K562 (cell line): ENCODE data around the gene ADSS1. TPM values are rescaled to one million over a fixed set of nuclear protein-coding genes. Genes with fewer than 3 reads are reported as not detected.

Experiments
- BRD4 ChIP-seq: fragments of 200-600 bp; sonication (generic); IDR thresholded peaks from 2 replicates; pipeline ENCODE4 v1.6.1; 2017; ENCODE audit warnings: inconsistent platforms
- BRF1 ChIP-seq: IDR thresholded peaks from 3 replicates; pipeline ENCODE4 v1.6.1; 2011; ENCODE audit warnings: borderline replicate concordance, mild to moderate bottlenecking; ENCODE audit not compliant: insufficient read length; ENCODE audit errors: extremely low read depth
- ILK ChIP-seq: fragments of 450-650 bp; IDR thresholded peaks from 2 replicates; pipeline ENCODE4 v1.6.1; 2016; ENCODE audit warnings: missing genetic modification characterization, low read depth, mild to moderate bottlenecking, missing compliant biosample characterization, moderate library complexity, borderline replicate concordance
- KDM1A ChIP-seq, 2 experiments: fragments of 450-650 bp; IDR thresholded peaks; 2 replicates each; pipeline ENCODE4 v1.6.1; 2016; ENCODE audit warnings: mild to moderate bottlenecking in 2 of 2
- KDM2B ChIP-seq: fragments of 250-450 bp; sonication (Bioruptor Pico); IDR thresholded peaks from 2 replicates; pipeline ENCODE4 v1.8.0; 2021; ENCODE audit warnings: mild to moderate bottlenecking, moderate library complexity
- NCOA6 ChIP-seq: fragments of 450-650 bp; IDR thresholded peaks from 2 replicates; pipeline ENCODE4 v1.6.1; 2017; ENCODE audit warnings: mild to moderate bottlenecking
- NFIC ChIP-seq: fragments of 450-650 bp; IDR thresholded peaks from 2 replicates; pipeline ENCODE4 v1.6.1; 2017; ENCODE audit warnings: mild to moderate bottlenecking, inconsistent platforms
- NR2C1 ChIP-seq, 2 experiments: fragments of 450-650 bp; IDR thresholded peaks; 2 replicates each; pipeline ENCODE4 v1.6.1; 2017; ENCODE audit warnings: mild to moderate bottlenecking in 2 of 2, antibody characterized with exemption in 1 of 2, inconsistent platforms in 1 of 2, missing compliant biosample characterization in 1 of 2, missing genetic modification characterization in 1 of 2
- ZNF24 ChIP-seq: fragments of 450-650 bp; IDR thresholded peaks from 2 replicates; pipeline ENCODE4 v1.6.1; 2016
- ZNF3 ChIP-seq: fragments of 250-450 bp; sonication (Bioruptor Pico); IDR thresholded peaks from 2 replicates; pipeline ENCODE4 v1.5.0; 2021; ENCODE audit warnings: mild to moderate bottlenecking, moderate library complexity
- polyA plus RNA-seq, 8 experiments: library from polyadenylated mRNA; depleted of rRNA in 4 of 8; stranded (reverse) in 5 of 8; unstranded in 3 of 8; fragments of >200 nt; fragmentation: Nextera tagmentation in 2 of 8; fragmentation: Illumina TruSeq in 1 of 8; extraction: Ambion mirVana in 2 of 8; extraction: Trizol in 1 of 8; gene quantifications; 2 replicates each; pipeline versions ENCODE4 v1.2.1 to v1.2.3, GENCODE V29; 2011 to 2014; ENCODE audit warnings: inconsistent platforms in 1 of 8, missing spikeins in 1 of 8
- total RNA-seq, 7 experiments: library from RNA; depleted of rRNA in 6 of 7; stranded (reverse); fragments of >200 nt in 6 of 7; fragmentation: Illumina TruSeq in 2 of 7; extraction: Trizol in 2 of 7; gene quantifications; 2 replicates each; pipeline versions ENCODE4 v1.2.1 to v1.2.3, GENCODE V29; 2011 to 2021; ENCODE audit warnings: low replicate concordance in 1 of 7
- TF ChIP-seq, protein P1 (sequence below): fragments of 450-650 bp; formaldehyde crosslinking; IDR thresholded peaks from 2 replicates; pipeline ENCODE4 v1.4.0; 2022; ENCODE audit warnings: mild to moderate bottlenecking, moderate library complexity
- TF ChIP-seq, protein P2 (sequence below): sonication (generic); formaldehyde crosslinking; IDR thresholded peaks from 2 replicates; pipeline ENCODE4 v1.8.0; 2022; ENCODE audit warnings: mild to moderate bottlenecking, missing genetic modification reagents
- TF ChIP-seq, protein P3 (sequence below), 2 experiments: fragments of 450-650 bp in 1 of 2; sonication (generic) in 1 of 2; formaldehyde crosslinking in 1 of 2; IDR thresholded peaks; 2 replicates each; pipeline versions ENCODE4 v1.7.1 to v1.9.0; 2016 to 2022; ENCODE audit warnings: inconsistent platforms in 1 of 2, mild to moderate bottlenecking in 1 of 2, missing genetic modification reagents in 1 of 2

ADSS1 gene
- total and polyA plus RNA-seq, 9 of the 15 experiments (the other 6 are each of a cell fraction or from before 2014, with no cell fraction given): 0.53 to 5.9 (median 3.9) TPM

DNA sequence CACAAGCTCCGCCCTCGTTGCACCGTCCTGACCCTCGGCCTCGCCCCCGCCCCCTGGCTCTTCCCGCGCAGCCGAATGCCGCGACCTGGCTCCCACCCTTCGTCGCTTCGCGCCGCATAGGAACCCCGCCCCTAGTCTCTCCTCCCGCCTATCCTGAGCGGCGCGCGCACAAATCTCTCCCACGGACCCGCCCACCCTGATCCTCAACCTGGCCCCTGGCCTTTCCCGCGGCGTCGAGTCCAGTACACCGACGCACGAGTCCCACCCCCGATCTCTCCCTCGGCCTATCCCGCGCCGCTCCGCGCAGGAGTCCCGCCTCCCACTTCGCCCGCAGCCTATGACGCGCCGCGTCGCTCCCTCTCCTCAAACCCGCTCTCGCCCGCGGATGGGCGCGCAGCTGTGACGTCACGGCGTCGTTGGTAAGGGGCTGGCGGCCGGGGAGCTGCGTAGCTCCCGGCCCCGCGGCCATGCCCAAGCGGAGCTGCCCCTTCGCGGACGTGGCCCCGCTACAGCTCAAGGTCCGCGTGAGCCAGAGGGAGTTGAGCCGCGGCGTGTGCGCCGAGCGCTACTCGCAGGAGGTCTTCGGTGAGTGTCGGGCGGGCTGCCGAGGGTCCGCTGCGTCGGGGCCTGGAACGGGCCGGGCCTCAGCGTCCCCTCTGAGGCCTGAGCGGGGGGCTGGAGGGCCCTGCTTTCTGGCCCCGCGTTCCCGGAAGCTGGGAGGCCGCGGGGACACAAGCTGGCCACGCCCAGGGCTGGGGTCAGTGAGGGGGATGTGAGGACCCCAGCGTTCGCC, 28.9 kb downstream of the ADSS1 start, which contains the start of gene SIVA1 (continued):
- peak; percentile 28; the same call in 1 of the 2 replicates for TF ChIP-seq NR2C1 (IDR thresholded peaks at IDR 0.05)
- peak; percentile 43 for TF ChIP-seq NR2C1 (tag; IDR thresholded peaks at IDR 0.05)
- TF ChIP-seq, protein P1, sequence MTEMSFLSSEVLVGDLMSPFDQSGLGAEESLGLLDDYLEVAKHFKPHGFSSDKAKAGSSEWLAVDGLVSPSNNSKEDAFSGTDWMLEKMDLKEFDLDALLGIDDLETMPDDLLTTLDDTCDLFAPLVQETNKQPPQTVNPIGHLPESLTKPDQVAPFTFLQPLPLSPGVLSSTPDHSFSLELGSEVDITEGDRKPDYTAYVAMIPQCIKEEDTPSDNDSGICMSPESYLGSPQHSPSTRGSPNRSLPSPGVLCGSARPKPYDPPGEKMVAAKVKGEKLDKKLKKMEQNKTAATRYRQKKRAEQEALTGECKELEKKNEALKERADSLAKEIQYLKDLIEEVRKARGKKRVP (CRISPR knock-in tag): no peak
- TF ChIP-seq BRF1: no peak
- TF ChIP-seq NCOA6: no peak
- no peak for TF ChIP-seq KDM1A (IDR thresholded peaks at IDR 0.05)
- no peak for TF ChIP-seq ILK (tag)
- no peak for TF ChIP-seq ZNF24
- TF ChIP-seq KDM2B (CRISPR knock-in tag): no peak
- TF ChIP-seq ZNF3: no peak
- TF ChIP-seq NFIC: no peak
- TF ChIP-seq, protein P2, sequence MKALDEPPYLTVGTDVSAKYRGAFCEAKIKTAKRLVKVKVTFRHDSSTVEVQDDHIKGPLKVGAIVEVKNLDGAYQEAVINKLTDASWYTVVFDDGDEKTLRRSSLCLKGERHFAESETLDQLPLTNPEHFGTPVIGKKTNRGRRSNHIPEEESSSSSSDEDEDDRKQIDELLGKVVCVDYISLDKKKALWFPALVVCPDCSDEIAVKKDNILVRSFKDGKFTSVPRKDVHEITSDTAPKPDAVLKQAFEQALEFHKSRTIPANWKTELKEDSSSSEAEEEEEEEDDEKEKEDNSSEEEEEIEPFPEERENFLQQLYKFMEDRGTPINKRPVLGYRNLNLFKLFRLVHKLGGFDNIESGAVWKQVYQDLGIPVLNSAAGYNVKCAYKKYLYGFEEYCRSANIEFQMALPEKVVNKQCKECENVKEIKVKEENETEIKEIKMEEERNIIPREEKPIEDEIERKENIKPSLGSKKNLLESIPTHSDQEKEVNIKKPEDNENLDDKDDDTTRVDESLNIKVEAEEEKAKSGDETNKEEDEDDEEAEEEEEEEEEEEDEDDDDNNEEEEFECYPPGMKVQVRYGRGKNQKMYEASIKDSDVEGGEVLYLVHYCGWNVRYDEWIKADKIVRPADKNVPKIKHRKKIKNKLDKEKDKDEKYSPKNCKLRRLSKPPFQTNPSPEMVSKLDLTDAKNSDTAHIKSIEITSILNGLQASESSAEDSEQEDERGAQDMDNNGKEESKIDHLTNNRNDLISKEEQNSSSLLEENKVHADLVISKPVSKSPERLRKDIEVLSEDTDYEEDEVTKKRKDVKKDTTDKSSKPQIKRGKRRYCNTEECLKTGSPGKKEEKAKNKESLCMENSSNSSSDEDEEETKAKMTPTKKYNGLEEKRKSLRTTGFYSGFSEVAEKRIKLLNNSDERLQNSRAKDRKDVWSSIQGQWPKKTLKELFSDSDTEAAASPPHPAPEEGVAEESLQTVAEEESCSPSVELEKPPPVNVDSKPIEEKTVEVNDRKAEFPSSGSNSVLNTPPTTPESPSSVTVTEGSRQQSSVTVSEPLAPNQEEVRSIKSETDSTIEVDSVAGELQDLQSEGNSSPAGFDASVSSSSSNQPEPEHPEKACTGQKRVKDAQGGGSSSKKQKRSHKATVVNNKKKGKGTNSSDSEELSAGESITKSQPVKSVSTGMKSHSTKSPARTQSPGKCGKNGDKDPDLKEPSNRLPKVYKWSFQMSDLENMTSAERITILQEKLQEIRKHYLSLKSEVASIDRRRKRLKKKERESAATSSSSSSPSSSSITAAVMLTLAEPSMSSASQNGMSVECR: peak; percentile 86
- TF ChIP-seq, protein P3, sequence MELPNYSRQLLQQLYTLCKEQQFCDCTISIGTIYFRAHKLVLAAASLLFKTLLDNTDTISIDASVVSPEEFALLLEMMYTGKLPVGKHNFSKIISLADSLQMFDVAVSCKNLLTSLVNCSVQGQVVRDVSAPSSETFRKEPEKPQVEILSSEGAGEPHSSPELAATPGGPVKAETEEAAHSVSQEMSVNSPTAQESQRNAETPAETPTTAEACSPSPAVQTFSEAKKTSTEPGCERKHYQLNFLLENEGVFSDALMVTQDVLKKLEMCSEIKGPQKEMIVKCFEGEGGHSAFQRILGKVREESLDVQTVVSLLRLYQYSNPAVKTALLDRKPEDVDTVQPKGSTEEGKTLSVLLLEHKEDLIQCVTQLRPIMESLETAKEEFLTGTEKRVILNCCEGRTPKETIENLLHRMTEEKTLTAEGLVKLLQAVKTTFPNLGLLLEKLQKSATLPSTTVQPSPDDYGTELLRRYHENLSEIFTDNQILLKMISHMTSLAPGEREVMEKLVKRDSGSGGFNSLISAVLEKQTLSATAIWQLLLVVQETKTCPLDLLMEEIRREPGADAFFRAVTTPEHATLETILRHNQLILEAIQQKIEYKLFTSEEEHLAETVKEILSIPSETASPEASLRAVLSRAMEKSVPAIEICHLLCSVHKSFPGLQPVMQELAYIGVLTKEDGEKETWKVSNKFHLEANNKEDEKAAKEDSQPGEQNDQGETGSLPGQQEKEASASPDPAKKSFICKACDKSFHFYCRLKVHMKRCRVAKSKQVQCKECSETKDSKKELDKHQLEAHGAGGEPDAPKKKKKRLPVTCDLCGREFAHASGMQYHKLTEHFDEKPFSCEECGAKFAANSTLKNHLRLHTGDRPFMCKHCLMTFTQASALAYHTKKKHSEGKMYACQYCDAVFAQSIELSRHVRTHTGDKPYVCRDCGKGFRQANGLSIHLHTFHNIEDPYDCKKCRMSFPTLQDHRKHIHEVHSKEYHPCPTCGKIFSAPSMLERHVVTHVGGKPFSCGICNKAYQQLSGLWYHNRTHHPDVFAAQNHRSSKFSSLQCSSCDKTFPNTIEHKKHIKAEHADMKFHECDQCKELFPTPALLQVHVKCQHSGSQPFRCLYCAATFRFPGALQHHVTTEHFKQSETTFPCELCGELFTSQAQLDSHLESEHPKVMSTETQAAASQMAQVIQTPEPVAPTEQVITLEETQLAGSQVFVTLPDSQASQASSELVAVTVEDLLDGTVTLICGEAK (IDR thresholded peaks at IDR 0.05): no peak
- TF ChIP-seq, protein P3 (CRISPR knock-in tag; IDR thresholded peaks at IDR 0.05): no peak
- TF ChIP-seq BRD4: no peak
